GM23338 (cell line): Measurements from ENCODE around the gene NTM. TPM values are rescaled to one million over a fixed set of nuclear protein-coding genes. Genes with fewer than 3 reads are reported as not detected.

Experiments used
- ATAC-seq: fragments of 200-7000 bp; cut with Tn5 transposase; 3 replicates; pipeline ENCODE4 v1.9.1; 2020
- DNase-seq: peaks from one replicate; pipeline ENCODE4 v3.0.0-alpha.2; 2015; ENCODE audit warnings: low spot score
- H2AFZ ChIP-seq: fragments of 200-600 bp; sonication (generic); 2 replicates; pipeline ENCODE4 v1.8.0; 2016; ENCODE audit warnings: antibody characterized with exemption, mild to moderate bottlenecking, moderate library complexity
- H3F3A ChIP-seq: fragments of 200-600 bp; sonication (generic); replicated peaks from 2 replicates; pipeline ENCODE4 v1.8.0; 2017; ENCODE audit warnings: antibody characterized with exemption, mixed run types, low read depth
- H3K27ac ChIP-seq: fragments of 200-600 bp; sonication (generic); 2 replicates; pipeline ENCODE4 v1.6.1; 2016; ENCODE audit warnings: low read depth
- H3K27me3 ChIP-seq: fragments of 200-600 bp; sonication (generic); 2 replicates; pipeline ENCODE4 v1.8.0; 2016; ENCODE audit warnings: mild to moderate bottlenecking, mixed run types, moderate library complexity; ENCODE audit not compliant: insufficient read depth
- H3K36me3 ChIP-seq: fragments of 200-600 bp; sonication (generic); 2 replicates; pipeline ENCODE4 v1.8.0; 2016; ENCODE audit warnings: mild to moderate bottlenecking; ENCODE audit not compliant: insufficient read depth
- H3K4me1 ChIP-seq: fragments of 200-600 bp; sonication (generic); 2 replicates; pipeline ENCODE4 v1.8.0; 2016; ENCODE audit warnings: mild to moderate bottlenecking, moderate library complexity; ENCODE audit not compliant: insufficient read depth
- H3K4me2 ChIP-seq: fragments of 200-600 bp; sonication (generic); 2 replicates; pipeline ENCODE4 v1.7.1; 2017; ENCODE audit warnings: mixed run types
- H3K4me3 ChIP-seq: fragments of 200-600 bp; sonication (generic); 2 replicates; pipeline ENCODE4 v1.6.1; 2016; ENCODE audit warnings: mixed run types
- H3K79me2 ChIP-seq: fragments of 200-600 bp; sonication (generic); replicated peaks from 2 replicates; pipeline ENCODE4 v1.8.0; 2017; ENCODE audit warnings: mild to moderate bottlenecking; ENCODE audit not compliant: insufficient read depth
- H3K9me2 ChIP-seq: fragments of 200-600 bp; sonication (generic); 2 replicates; pipeline ENCODE4 v1.8.0; 2017; ENCODE audit not compliant: insufficient read depth
- H4K20me1 ChIP-seq: fragments of 200-600 bp; sonication (generic); replicated peaks from 2 replicates; pipeline ENCODE4 v1.8.0; 2017; ENCODE audit warnings: mild to moderate bottlenecking; ENCODE audit not compliant: insufficient read depth
- H3K27ac Mint-ChIP-seq: 2 replicates; pipeline ENCODE4 v1.8.0; 2020; ENCODE audit warnings: inconsistent platforms, mild to moderate bottlenecking, moderate library complexity, mixed read lengths
- H3K27me3 Mint-ChIP-seq: 3 replicates; pipeline ENCODE4 v1.8.0; 2022; ENCODE audit warnings: low read depth, mild to moderate bottlenecking, moderate library complexity, mixed read lengths, inconsistent platforms; ENCODE audit not compliant: insufficient read depth, poor library complexity
- H3K36me3 Mint-ChIP-seq: 3 replicates; pipeline ENCODE4 v1.8.0; 2021; ENCODE audit warnings: low read depth, mild to moderate bottlenecking, inconsistent platforms, moderate library complexity, mixed read lengths
- H3K4me1 Mint-ChIP-seq: 3 replicates; pipeline ENCODE4 v1.8.0; 2020; ENCODE audit warnings: mild to moderate bottlenecking, inconsistent platforms, mixed read lengths
- H3K4me3 Mint-ChIP-seq: 3 replicates; pipeline ENCODE4 v1.8.0; 2021; ENCODE audit warnings: moderate library complexity, mild to moderate bottlenecking, inconsistent platforms, mixed read lengths
- H3K9me3 Mint-ChIP-seq: 3 replicates; pipeline ENCODE4 v1.8.0; 2020; ENCODE audit warnings: moderate library complexity, mild to moderate bottlenecking, inconsistent platforms, mixed read lengths
- CREB1 ChIP-seq: fragments of 250-450 bp; sonication (Bioruptor Pico); IDR thresholded peaks from 2 replicates; pipeline ENCODE4 v1.5.0; 2020; ENCODE audit warnings: low read depth, mild to moderate bottlenecking, moderate library complexity
- EZH2 ChIP-seq: fragments of 200-600 bp; sonication (generic); IDR thresholded peaks from one replicate; pipeline ENCODE4 v1.8.0; 2017; ENCODE audit warnings: antibody characterized with exemption, mild to moderate bottlenecking, low read depth; ENCODE audit not compliant: unreplicated experiment
- NANOG ChIP-seq: IDR thresholded peaks from 2 replicates; pipeline ENCODE4 v1.6.1; 2016; ENCODE audit warnings: antibody characterized with exemption, borderline replicate concordance
- POLR2AphosphoS5 ChIP-seq: IDR thresholded peaks from 2 replicates; pipeline ENCODE4 v1.6.1; 2016; ENCODE audit warnings: antibody characterized with exemption, low read depth
- STAT1 ChIP-seq: IDR thresholded peaks from one replicate; pipeline ENCODE4 v1.6.1; 2016; ENCODE audit warnings: antibody characterized with exemption; ENCODE audit not compliant: unreplicated experiment
- ZNF114 ChIP-seq: fragments of 250-450 bp; sonication (Bioruptor Pico); IDR thresholded peaks from 2 replicates; pipeline ENCODE4 v1.5.0; 2020; ENCODE audit warnings: mild to moderate bottlenecking, moderate library complexity
- ZNF331 ChIP-seq: fragments of 250-450 bp; sonication (Bioruptor Pico); IDR thresholded peaks from 2 replicates; pipeline ENCODE4 v1.5.0; 2020; ENCODE audit warnings: low read depth, mild to moderate bottlenecking, moderate library complexity
- polyA plus RNA-seq: library from polyadenylated mRNA; unstranded; fragments of >200 nt; fragmentation: Nextera tagmentation; extraction: Ambion mirVana; gene quantifications from 2 replicates; pipeline ENCODE4 v1.2.1, GENCODE V29; 2016
- total RNA-seq: library from RNA; depleted of rRNA; stranded (reverse); fragments of >200 nt; shearing (Covaris generic); gene quantifications from 2 replicates; pipeline ENCODE4 v1.2.3, GENCODE V29; 2014
- TF ChIP-seq, protein P1 (sequence below): fragments of 250-450 bp; sonication (Bioruptor Pico); IDR thresholded peaks from 2 replicates; pipeline ENCODE4 v1.5.0; 2020; ENCODE audit warnings: mild to moderate bottlenecking, moderate library complexity

Gene NTM
- total and polyA plus RNA-seq, 2 experiments from 2014 or later: 10.6 to 14.6 TPM

DNA sequence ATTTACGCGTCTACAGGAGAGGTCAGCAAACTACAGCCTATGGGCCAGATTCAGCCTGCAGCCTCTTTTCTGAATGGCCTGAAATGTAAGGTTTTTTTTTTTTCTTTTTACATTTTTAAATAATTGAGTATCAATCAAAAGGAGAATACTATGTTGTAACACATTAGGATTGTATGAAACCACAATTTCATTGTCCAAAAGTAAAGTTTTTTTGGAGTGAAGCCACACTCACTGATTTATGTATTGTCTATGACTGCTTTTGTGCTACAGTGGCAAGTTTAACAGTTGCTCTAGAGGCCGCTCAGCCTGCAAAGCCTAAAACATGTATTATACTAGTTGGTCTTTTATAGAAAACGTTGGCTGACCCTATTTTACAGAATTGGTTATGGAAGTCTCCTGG lies 923.2 kb downstream of the NTM start (continued):
- TF ChIP-seq, protein P1, sequence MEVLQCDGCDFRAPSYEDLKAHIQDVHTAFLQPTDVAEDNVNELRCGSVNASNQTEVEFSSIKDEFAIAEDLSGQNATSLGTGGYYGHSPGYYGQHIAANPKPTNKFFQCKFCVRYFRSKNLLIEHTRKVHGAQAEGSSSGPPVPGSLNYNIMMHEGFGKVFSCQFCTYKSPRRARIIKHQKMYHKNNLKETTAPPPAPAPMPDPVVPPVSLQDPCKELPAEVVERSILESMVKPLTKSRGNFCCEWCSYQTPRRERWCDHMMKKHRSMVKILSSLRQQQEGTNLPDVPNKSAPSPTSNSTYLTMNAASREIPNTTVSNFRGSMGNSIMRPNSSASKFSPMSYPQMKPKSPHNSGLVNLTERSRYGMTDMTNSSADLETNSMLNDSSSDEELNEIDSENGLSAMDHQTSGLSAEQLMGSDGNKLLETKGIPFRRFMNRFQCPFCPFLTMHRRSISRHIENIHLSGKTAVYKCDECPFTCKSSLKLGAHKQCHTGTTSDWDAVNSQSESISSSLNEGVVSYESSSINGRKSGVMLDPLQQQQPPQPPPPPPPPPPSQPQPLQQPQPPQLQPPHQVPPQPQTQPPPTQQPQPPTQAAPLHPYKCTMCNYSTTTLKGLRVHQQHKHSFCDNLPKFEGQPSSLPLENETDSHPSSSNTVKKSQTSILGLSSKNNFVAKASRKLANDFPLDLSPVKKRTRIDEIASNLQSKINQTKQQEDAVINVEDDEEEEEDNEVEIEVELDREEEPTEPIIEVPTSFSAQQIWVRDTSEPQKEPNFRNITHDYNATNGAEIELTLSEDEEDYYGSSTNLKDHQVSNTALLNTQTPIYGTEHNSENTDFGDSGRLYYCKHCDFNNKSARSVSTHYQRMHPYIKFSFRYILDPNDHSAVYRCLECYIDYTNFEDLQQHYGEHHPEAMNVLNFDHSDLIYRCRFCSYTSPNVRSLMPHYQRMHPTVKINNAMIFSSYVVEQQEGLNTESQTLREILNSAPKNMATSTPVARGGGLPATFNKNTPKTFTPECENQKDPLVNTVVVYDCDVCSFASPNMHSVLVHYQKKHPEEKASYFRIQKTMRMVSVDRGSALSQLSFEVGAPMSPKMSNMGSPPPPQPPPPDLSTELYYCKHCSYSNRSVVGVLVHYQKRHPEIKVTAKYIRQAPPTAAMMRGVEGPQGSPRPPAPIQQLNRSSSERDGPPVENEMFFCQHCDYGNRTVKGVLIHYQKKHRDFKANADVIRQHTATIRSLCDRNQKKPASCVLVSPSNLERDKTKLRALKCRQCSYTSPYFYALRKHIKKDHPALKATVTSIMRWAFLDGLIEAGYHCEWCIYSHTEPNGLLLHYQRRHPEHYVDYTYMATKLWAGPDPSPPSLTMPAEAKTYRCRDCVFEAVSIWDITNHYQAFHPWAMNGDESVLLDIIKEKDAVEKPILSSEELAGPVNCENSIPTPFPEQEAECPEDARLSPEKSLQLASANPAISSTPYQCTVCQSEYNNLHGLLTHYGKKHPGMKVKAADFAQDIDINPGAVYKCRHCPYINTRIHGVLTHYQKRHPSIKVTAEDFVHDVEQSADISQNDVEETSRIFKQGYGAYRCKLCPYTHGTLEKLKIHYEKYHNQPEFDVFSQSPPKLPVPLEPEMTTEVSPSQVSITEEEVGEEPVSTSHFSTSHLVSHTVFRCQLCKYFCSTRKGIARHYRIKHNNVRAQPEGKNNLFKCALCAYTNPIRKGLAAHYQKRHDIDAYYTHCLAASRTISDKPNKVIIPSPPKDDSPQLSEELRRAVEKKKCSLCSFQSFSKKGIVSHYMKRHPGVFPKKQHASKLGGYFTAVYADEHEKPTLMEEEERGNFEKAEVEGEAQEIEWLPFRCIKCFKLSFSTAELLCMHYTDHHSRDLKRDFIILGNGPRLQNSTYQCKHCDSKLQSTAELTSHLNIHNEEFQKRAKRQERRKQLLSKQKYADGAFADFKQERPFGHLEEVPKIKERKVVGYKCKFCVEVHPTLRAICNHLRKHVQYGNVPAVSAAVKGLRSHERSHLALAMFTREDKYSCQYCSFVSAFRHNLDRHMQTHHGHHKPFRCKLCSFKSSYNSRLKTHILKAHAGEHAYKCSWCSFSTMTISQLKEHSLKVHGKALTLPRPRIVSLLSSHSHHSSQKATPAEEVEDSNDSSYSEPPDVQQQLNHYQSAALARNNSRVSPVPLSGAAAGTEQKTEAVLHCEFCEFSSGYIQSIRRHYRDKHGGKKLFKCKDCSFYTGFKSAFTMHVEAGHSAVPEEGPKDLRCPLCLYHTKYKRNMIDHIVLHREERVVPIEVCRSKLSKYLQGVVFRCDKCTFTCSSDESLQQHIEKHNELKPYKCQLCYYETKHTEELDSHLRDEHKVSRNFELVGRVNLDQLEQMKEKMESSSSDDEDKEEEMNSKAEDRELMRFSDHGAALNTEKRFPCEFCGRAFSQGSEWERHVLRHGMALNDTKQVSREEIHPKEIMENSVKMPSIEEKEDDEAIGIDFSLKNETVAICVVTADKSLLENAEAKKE: no peak
- no peak for TF ChIP-seq STAT1
- no peak for TF ChIP-seq POLR2AphosphoS5
- TF ChIP-seq CREB1 (CRISPR knock-in tag): no peak
- no peak for TF ChIP-seq EZH2
- no peak for TF ChIP-seq ZNF331 (CRISPR knock-in tag)
- TF ChIP-seq NANOG: no peak

DNA sequence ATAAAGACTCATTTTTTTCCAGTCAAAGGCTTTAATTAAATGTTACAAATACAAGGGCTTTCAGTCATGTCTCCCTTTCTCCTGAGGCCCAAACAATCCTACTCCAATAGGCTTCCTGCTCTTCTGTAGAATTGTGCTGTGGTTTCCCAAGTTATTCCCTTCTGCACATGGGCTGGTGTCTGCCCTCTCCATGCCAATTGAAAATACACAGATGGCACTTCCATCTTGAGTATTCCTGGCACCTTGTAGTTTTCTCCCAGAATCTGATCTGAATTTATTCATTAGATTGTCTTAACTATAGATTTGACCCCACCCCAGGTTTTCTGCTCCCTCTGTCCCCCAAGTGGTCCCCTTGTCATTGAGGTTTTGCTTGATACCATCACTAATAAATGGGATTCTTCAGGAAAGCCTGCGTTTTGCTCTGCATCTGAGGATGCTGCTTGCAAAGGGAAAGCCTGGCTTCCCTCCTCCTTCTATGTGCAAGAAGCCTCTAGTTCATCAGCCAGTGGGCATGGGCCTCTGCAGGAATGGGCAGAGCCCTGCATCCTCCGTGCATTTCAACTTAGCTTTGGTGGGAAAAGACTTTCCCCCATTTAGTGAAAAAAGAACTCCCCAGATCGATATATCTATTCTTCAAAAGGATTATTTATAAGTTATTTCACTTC lies 926.7 kb downstream of the NTM start:
- Mint-ChIP-seq H3K4me1 (peaks cover 11% of the 10 kb centered on the region), H3K27ac (no peak overlapping the region), H3K27me3 (peaks cover 2% of the 10 kb centered on the region), H3K9me3 (no peaks in the 10 kb centered on the region), H3K4me3 (no peak overlapping the region), H3K36me3 (no peaks in the 10 kb centered on the region)
- DNase-seq (no peak), ATAC-seq (no peak)
- no peaks in the 10 kb centered on the region for H3K27me3 ChIP-seq
- H3K4me1 ChIP-seq: no peaks in the 10 kb centered on the region
- no peaks in the 10 kb centered on the region for H3K9me2 ChIP-seq
- no peaks in the 10 kb centered on the region for H3K36me3 ChIP-seq
- no peaks in the 10 kb centered on the region for H3F3A ChIP-seq
- no peaks in the 10 kb centered on the region for H4K20me1 ChIP-seq
- H3K79me2 ChIP-seq: no peaks in the 10 kb centered on the region
- H3K4me2 ChIP-seq: no peak overlapping the region
- H3K27ac ChIP-seq: no peak overlapping the region
- no peak overlapping the region for H2AFZ ChIP-seq
- no peak overlapping the region for H3K4me3 ChIP-seq
- TF ChIP-seq ZNF114 (CRISPR knock-in tag) (no peak), NANOG (no peak)
- TF ChIP-seq, protein P1: no peak
